GM21717 (cell line): Measurements from ENCODE around the gene WDFY4.

Experiments used
- ATAC-seq: cut with Tn5 transposase; IDR thresholded peaks from one replicate; pipeline ENCODE4 v1.9.1; 2021; ENCODE audit warnings: mild to moderate bottlenecking, moderate library complexity; ENCODE audit not compliant: unreplicated experiment

WDFY4 gene

GRCh38 chr10:48897441-48897790 lies 212.7 kb downstream of the WDFY4 start:
- ATAC-seq: no peak

GRCh38 chr10:48898426-48898825 lies 213.8 kb downstream of the WDFY4 start:
- ATAC-seq: no peak

GRCh38 chr10:48899781-48900180 lies 215.1 kb downstream of the WDFY4 start:
- no peak for ATAC-seq

- no peak for ATAC-seq
Observed at GRCh38 chr10:48900371-48900801, 215.7 kb downstream of the WDFY4 start.

- no peak for ATAC-seq
Observed at GRCh38 chr10:48901319-48901718, 216.6 kb downstream of the WDFY4 start.

- no peak for ATAC-seq
Observed at GRCh38 chr10:48902096-48902495, 217.4 kb downstream of the WDFY4 start.

- ATAC-seq: no peak
Observed at GRCh38 chr10:48903151-48903550, 218.5 kb downstream of the WDFY4 start.

GRCh38 chr10:48904861-48905260 lies 220.2 kb downstream of the WDFY4 start:
- ATAC-seq: no peak

GRCh38 chr10:48905311-48905710 lies 220.6 kb downstream of the WDFY4 start:
- ATAC-seq: no peak

- no peak for ATAC-seq
Observed at GRCh38 chr10:48906841-48907240, 222.2 kb downstream of the WDFY4 start.

- no peak for ATAC-seq
Observed at GRCh38 chr10:48907730-48908129, 223.1 kb downstream of the WDFY4 start.

GRCh38 chr10:48910548-48910947 lies 225.9 kb downstream of the WDFY4 start:
- no peak for ATAC-seq

- no peak for ATAC-seq
Observed at GRCh38 chr10:48913674-48914073, 229.0 kb downstream of the WDFY4 start.

GRCh38 chr10:48923748-48924147 lies 239.1 kb downstream of the WDFY4 start:
- no peak for ATAC-seq

GRCh38 chr10:48924988-48925387 lies 240.3 kb downstream of the WDFY4 start:
- ATAC-seq: no peak

GRCh38 chr10:48926255-48926654 lies 241.6 kb downstream of the WDFY4 start:
- no peak for ATAC-seq

GRCh38 chr10:48926764-48927540 lies 242.3 kb downstream of the WDFY4 start:
- ATAC-seq: no peak

GRCh38 chr10:48929413-48929990 lies 244.8 kb downstream of the WDFY4 start:
- no peak for ATAC-seq

- ATAC-seq: no peak
Observed at GRCh38 chr10:48931188-48931587, 246.5 kb downstream of the WDFY4 start.

GRCh38 chr10:48932831-48933664 lies 248.4 kb downstream of the WDFY4 start:
- ATAC-seq: no peak

- ATAC-seq: no peak
Observed at GRCh38 chr10:48934672-48935501, 250.2 kb downstream of the WDFY4 start.
